DLD1 (cell line): ENCODE results near the gene ATP7A.
"Not testable (repeated sequence)": the region's sequence is repeated elsewhere in the genome, so short reads cannot be mapped to it uniquely, and the experiment has no call there.

ENCODE experiments used
- in situ Hi-C: cut with HindIII; loops from 2 replicates; pipeline ENCODE4 v1.10.0; 2017; ENCODE audit warnings: low sequenced_read_pairs

The ATP7A gene

DNA sequence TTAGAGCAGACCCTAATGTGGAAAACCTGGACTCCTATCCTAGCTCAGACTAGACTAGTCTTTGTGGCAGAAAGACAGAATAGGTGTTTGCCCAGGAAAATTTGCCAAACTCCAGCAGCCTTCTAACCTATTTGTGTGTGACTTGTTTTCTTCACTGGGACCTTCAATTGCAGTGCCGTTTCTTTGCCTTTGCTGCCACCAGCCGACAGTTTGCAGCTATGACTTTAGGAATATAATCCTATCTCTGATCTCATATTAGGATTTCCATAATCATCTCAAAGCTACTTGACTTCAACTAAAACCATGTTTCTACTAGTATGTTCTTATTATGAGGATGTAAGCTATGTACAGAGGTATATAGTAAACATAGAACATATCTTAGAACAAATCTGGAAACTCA is 119.2 kb downstream of the ATP7A start:
- in situ Hi-C loops: no loop called here

DNA sequence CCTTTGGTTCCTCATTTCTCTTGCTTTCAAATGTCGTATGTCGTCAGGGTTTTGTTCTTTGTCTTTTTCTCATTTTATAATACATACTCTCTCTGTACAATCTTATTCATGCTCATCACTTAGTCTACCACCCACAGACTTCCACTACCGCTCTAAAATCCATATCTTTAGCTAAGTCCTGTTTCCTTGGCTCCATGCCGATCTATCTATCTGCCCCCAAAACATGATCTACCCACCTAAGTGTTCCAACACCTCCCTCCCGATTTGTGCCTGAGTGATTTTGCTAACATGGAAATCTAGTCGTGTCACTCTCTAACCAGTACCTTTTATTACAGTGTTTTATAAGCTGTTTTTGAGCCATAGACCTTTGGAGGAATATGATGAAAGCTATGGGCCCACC is 124.6 kb downstream of the ATP7A start:
- in situ Hi-C loops: no loop called here

- in situ Hi-C loops: no loop called here
Measured at GRCh38 chrX:78037881-78038280, 127.4 kb downstream of the ATP7A start.

GRCh38 chrX:78042601-78043000 is 132.1 kb downstream of the ATP7A start:
- in situ Hi-C loops: no loop called here

DNA sequence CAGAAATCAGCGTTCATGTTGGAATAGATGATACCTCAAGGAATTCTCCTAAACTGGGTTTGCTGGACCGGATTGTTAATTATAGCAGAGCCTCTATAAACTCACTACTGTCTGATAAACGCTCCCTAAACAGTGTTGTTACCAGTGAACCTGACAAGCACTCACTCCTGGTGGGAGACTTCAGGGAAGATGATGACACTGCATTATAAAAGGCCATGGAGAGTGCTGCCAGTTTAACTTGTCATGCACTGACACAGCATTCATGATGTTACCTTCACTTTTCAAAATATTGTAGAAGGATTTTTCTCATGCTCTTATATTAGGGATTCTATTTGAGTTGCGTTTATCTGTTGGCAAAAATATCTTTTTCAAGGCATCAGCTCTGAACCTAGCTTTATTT is 135.9 kb downstream of the ATP7A start:
- in situ Hi-C loops: no loop called here

DNA sequence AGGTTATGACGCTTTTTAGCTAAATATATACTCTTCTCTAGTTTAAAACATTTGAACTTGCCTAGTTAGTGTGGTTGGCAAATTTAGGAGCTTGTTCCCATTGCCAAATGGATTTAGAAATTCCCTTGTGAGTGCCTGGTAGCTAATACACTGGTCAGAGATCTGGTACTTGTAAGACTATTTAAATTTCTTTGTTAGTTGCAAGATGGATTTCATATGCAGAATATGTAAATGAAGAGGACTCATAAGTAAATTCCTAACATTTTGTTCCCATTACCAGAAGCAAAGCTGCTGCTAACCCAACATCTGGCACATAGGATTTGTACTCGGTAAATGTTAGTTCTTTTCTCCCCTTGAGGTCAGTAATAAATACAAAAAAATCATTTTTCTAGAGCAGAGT is 137.6 kb downstream of the ATP7A start:
- in situ Hi-C loops: no loop called here

- in situ Hi-C loops: no loop called here
Measured at GRCh38 chrX:78063687-78064086, 153.2 kb downstream of the ATP7A start.

GRCh38 chrX:78064152-78064551 is 153.7 kb downstream of the ATP7A start:
- in situ Hi-C loops: no loop called here

GRCh38 chrX:78064698-78065601 is 154.5 kb downstream of the ATP7A start:
- in situ Hi-C loops: not testable (repeated sequence)

- in situ Hi-C loops: no loop called here
Measured at GRCh38 chrX:78066110-78066509, 155.6 kb downstream of the ATP7A start.

DNA sequence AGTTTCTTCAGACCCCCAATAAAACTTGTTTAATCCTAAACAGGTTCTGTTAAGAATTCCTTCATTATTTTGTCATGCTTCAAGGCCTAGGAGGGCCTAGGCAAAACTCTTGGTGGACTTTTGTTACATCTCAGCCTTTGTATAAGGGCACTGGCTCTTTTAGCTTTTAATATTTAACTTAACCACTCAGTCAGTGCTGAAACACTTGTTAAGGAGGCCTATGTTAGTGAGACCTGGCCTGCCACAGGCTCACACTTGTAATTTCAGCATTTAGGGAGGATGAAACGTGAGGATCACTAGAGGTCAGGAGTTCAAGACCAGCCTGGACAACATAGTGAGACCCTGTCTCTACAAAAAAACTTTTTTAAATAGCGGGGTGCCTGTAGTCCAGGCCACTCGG is 160.8 kb downstream of the ATP7A start:
- in situ Hi-C loops: no loop called here

DNA sequence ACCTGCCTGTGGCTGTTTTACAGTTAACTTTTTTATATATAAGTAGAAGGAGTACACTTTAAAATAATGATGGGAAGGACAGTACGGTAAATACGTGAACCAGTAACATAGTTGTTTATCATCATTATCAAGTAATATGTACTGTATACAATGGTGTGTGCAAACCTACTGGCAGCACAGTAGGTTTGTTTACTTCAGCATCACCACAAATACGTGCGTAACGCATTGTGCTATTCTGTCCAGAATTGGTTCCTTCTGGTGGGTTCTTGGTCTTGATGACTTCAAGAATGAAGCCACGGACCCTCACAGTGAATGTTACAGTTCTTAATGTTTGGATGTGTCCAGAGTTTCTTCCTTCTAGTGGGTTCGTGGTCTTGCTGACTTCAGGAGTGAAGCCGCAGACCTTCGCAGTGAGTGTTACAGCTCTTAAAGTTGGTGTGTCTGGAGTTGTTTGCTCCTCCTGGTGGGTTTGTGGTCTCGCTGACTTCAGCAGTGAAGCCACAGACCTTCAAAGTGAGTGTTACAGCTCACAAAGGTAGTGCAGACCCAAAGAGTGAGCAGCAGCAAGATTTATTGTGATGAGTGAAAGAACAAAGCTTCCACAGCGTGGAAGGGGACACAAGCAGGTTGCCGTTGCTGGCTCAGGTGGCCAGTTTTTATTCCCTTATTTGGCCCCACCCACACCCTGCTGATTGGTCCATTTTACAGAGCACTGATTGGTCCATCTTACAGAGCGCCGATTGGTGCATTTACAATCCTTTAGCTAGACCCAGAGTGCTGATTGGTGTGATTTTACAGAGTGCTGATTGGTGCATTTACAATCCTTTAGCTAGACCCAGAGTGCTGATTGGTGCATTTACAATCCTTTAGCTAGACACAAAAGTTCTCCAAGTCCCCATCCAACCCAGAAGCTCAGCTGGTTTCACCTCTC is 162.9 kb downstream of the ATP7A start:
- in situ Hi-C loops: not testable (repeated sequence)

GRCh38 chrX:78074088-78074487 is 163.6 kb downstream of the ATP7A start:
- in situ Hi-C loops: no loop called here

- in situ Hi-C loops: no loop called here
Measured at GRCh38 chrX:78075787-78076389, 165.4 kb downstream of the ATP7A start.

- in situ Hi-C loops: not testable (repeated sequence)
Measured at GRCh38 chrX:78081413-78081812, 170.9 kb downstream of the ATP7A start.

GRCh38 chrX:78092296-78092695 is 181.8 kb downstream of the ATP7A start:
- in situ Hi-C loops: no loop called here

GRCh38 chrX:78098108-78098507 is 187.6 kb downstream of the ATP7A start:
- in situ Hi-C loops: no loop called here
